PC-9 (cell line): ENCODE results near the gene SP2. TPM values are rescaled to one million over a fixed set of nuclear protein-coding genes. Genes with fewer than 3 reads are reported as not detected.

Experiments
- BruUV-seq: library from RNA; stranded (reverse); fragments of 400-500 nt; replicated peaks from 2 replicates; lab custom pipeline; 2021; lab: Mats Ljungman, UMichigan
- CTCF ChIA-PET: fragments of 300-600 bp; sonication (Branson Sonifier 250); formaldehyde crosslinking; loops from one replicate; lab custom pipeline; 2022; ENCODE audit warnings: antibody characterized with exemption; lab: Charles Lee
- POLR2A ChIA-PET: fragments of 300-600 bp; sonication (Branson Sonifier 250); formaldehyde crosslinking; loops from one replicate; lab custom pipeline; 2022; ENCODE audit warnings: antibody characterized with exemption; ENCODE audit not compliant: unreplicated experiment; lab: Charles Lee
- DNase-seq, 2 experiments: peaks; one replicate each; pipeline versions ENCODE4 v3.0.0 to v3.0.0-alpha.2; 2015 to 2022; ENCODE audit warnings: mixed read lengths in 1 of 2
- H2AFZ ChIP-seq: fragments of 200-600 bp; sonication (generic); 2 replicates; pipeline ENCODE4 v1.8.1; 2017; ENCODE audit warnings: antibody characterized with exemption
- H3F3A ChIP-seq: fragments of 200-600 bp; sonication (generic); 2 replicates; pipeline ENCODE4 v1.8.1; 2017; ENCODE audit warnings: antibody characterized with exemption, mild to moderate bottlenecking, low read depth; ENCODE audit not compliant: insufficient read depth
- H3K27ac ChIP-seq: fragments of 200-600 bp; sonication (generic); 2 replicates; pipeline ENCODE4 v1.6.1; 2016; ENCODE audit warnings: mixed run types
- H3K27me3 ChIP-seq: fragments of 200-600 bp; sonication (generic); 2 replicates; pipeline ENCODE4 v1.6.1; 2016; ENCODE audit warnings: low read depth, mixed run types; ENCODE audit not compliant: insufficient read depth
- H3K36me3 ChIP-seq: fragments of 200-600 bp; sonication (generic); 2 replicates; pipeline ENCODE4 v1.6.1; 2016; ENCODE audit warnings: low read depth, mixed run types
- H3K4me1 ChIP-seq: fragments of 200-600 bp; sonication (generic); replicated peaks from 2 replicates; pipeline ENCODE4 v1.6.1; 2016; ENCODE audit warnings: mixed run types; ENCODE audit not compliant: insufficient read depth
- H3K4me2 ChIP-seq: fragments of 200-600 bp; sonication (generic); 2 replicates; pipeline ENCODE4 v1.6.1; 2017; ENCODE audit warnings: mixed run types
- H3K4me3 ChIP-seq: fragments of 200-600 bp; sonication (generic); 2 replicates; pipeline ENCODE4 v1.6.1; 2016; ENCODE audit warnings: mixed run types
- H3K79me2 ChIP-seq: fragments of 200-600 bp; sonication (generic); 2 replicates; pipeline ENCODE4 v1.6.1; 2017; ENCODE audit warnings: low read depth, mixed run types
- H3K9me2 ChIP-seq: fragments of 200-600 bp; sonication (generic); 2 replicates; pipeline ENCODE4 v1.8.1; 2017; ENCODE audit warnings: mild to moderate bottlenecking; ENCODE audit not compliant: insufficient read depth
- H3K9me3 ChIP-seq: fragments of 200-600 bp; sonication (generic); 2 replicates; pipeline ENCODE4 v1.8.1; 2016; ENCODE audit warnings: low read depth; ENCODE audit not compliant: insufficient read depth
- H4K20me1 ChIP-seq: fragments of 200-600 bp; sonication (generic); 2 replicates; pipeline ENCODE4 v1.8.1; 2017; ENCODE audit not compliant: insufficient read depth
- CTCF ChIP-seq: fragments of 200-600 bp; sonication (generic); conservative IDR thresholded peaks from 2 replicates; pipeline ENCODE4 v1.6.1; 2017; ENCODE audit warnings: mixed run types, antibody characterized with exemption, mild to moderate bottlenecking, moderate library complexity
- EZH2 ChIP-seq: fragments of 200-600 bp; sonication (generic); IDR thresholded peaks from 2 replicates; pipeline ENCODE4 v1.8.0; 2017; ENCODE audit warnings: antibody characterized with exemption, low read depth
- intact Hi-C: fragments of 100-400 bp; cut with micrococcal nuclease; formaldehyde crosslinking; loops from one replicate; pipeline ENCODE4 v1.10.0; 2022; ENCODE audit not compliant: unreplicated experiment
- total RNA-seq: library from RNA; stranded (reverse); gene quantifications from 2 replicates; pipeline ENCODE4 v1.2.3, GENCODE V29; 2021

Gene SP2
- total RNA-seq, 1 experiment from 2014 or later, result 18.0 TPM

DNA sequence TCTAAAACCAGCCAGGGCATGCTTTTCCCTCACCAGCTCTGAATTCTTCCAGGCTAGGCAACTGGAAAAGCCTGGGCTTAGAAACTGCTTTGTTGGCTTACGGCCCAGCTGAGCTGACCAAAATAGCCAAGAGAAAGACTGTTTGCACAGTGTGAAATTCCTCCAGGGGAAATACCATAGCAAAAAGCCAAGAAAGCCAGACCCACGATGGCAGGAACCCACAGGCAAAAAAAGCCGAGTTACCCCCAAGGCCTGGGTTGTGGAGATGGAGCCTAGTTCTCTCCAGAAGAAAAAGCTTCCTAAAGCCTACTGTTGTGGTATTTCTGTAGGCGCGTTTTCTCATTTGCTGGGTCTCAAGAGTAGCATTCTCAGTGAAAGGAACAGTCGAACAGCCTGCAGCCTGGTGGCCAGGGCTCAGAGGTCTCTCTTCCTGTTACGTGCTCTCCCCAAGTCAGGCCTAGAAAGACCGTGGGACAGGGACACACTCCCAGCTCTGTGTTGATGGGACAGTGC, 9.2 kb downstream of the SP2 start:
- no peak overlapping the region for H2AFZ ChIP-seq
- H3K4me1 ChIP-seq, result no peaks in the 10 kb centered on the region
- no peaks in the 10 kb centered on the region for H4K20me1 ChIP-seq
- ChIA-PET CTCF (no interaction called here), POLR2A (interaction anchor here (0.6 to 0.7 kb wide), 4 partner anchors 10 to 64 kb away, joined by 3 to 11 read pairs (median 5); partner anchors contain the start of gene SCRN2)
- H3K27ac ChIP-seq, result no peak overlapping the region
- intact Hi-C loops, result no loop called here
- no peaks in the 10 kb centered on the region; the same call in 1 of the 2 replicates for H3K36me3 ChIP-seq
- H3K27me3 ChIP-seq, result no peaks in the 10 kb centered on the region
- no peaks in the 10 kb centered on the region for H3K9me2 ChIP-seq
- no peak for TF ChIP-seq CTCF
- BruUV-seq, result no TSS peak
- no peak for DNase-seq
- H3K4me2 ChIP-seq, result no peak overlapping the region
- H3F3A ChIP-seq, result no peaks in the 10 kb centered on the region
- H3K79me2 ChIP-seq, result no peaks in the 10 kb centered on the region
- no peaks in the 10 kb centered on the region for H3K9me3 ChIP-seq
- H3K4me3 ChIP-seq, result no peak overlapping the region

DNA sequence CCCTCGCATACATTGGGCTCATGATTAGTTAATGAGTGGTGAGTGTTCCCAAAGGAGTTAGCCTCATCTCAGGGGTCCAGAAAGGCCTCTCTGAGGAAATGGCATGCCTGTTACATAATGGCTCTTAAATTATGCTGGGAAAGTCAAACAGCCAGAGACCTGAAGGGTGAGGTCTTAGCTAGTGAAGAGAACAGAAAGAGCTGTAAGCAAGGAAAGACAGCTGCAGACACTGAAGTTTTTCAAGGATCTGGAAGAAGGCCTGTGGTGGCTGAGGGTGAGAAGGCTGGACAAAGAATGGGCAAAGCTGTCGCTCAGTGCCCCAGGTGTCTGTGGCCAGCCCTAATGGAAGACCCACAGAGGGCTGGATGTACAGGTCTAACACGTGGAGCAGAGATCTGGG, 10.4 kb downstream of the SP2 start:
- ChIA-PET CTCF (no interaction called here), POLR2A (interaction anchor here (0.6 kb wide), 1 partner anchor 246 kb away, joined by 5 read pairs; no protein-coding TSS in a partner anchor)
- Histone ChIP-seq H2AFZ (no peak overlapping the region), H3K9me2 (no peaks in the 10 kb centered on the region), H3K9me3 (no peaks in the 10 kb centered on the region), H3K27ac (no peak overlapping the region), H3K36me3 (no peaks in the 10 kb centered on the region), H3K27me3 (no peaks in the 10 kb centered on the region), H3K4me1 (no peaks in the 10 kb centered on the region), H4K20me1 (no peaks in the 10 kb centered on the region), H3K79me2 (no peaks in the 10 kb centered on the region), H3F3A (no peaks in the 10 kb centered on the region), H3K4me3 (no peak overlapping the region), H3K4me2 (no peak overlapping the region)
- DNase-seq, result no peak
- intact Hi-C loops, result no loop called here
- TF ChIP-seq EZH2, result no peak
- no peak for TF ChIP-seq CTCF
- BruUV-seq, result no TSS peak

DNA sequence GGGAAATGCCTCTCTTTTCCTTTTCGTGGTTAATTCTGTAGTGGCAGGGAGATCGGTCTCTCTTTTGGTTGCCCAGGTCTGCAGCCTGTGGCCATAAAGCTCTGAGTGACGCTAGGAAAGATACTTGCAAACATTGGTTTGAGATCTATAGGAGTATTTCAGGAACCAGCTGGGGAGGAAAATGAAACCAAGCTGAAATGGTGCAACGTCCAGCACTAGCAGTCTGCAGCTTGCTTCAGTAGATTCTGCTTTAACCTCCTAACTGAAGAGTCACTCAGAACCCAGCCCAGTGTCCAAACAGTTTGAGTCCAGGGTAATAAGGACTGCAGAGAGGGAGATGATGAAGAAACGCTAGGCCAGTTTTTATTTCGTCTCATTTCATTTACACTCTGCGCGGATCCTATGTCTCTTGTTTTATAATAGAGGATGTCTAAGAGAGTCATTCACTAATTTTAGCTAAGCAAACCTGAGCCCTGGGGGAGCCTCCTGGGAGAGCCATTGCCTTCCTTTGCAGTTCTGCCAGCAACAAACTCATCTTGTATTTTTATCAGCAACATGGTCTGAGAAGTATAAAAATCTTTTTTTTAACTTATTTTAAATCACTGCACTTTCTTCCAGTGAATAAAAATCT, 12.0 kb downstream of the SP2 start:
- Histone ChIP-seq H3K27ac (no peak overlapping the region), H3K4me3 (no peak overlapping the region), H2AFZ (no peak overlapping the region), H3K9me2 (no peaks in the 10 kb centered on the region), H3K4me2 (no peak overlapping the region), H4K20me1 (peaks cover 5% of the 10 kb centered on the region; the same call in 1 of the 2 replicates), H3F3A (no peaks in the 10 kb centered on the region), H3K4me1 (no peaks in the 10 kb centered on the region), H3K36me3 (no peaks in the 10 kb centered on the region), H3K79me2 (no peaks in the 10 kb centered on the region), H3K27me3 (no peaks in the 10 kb centered on the region), H3K9me3 (no peaks in the 10 kb centered on the region)
- BruUV-seq, result no TSS peak
- DNase-seq, result no peak
- TF ChIP-seq EZH2, result no peak
- TF ChIP-seq CTCF, result no peak
- POLR2A ChIA-PET, result interaction anchor here (0.8 kb wide), 1 partner anchor 253 kb away, joined by 3 read pairs; no protein-coding TSS in a partner anchor
- intact Hi-C loops, result no loop called here
- CTCF ChIA-PET, result no interaction called here
